GM23248 (cell line): ENCODE measurements around the gene KCNK15. TPM values are rescaled to one million over a fixed set of nuclear protein-coding genes. Genes with fewer than 3 reads are reported as not detected.
A peak's percentile ranks its signal among the peaks of the same experiment; 100 is the strongest.

Experiments
- DNase-seq: peaks from one replicate; pipeline ENCODE4 v3.0.0-alpha.2; 2015
- H2AFZ ChIP-seq: fragments of 200-600 bp; sonication (generic); 2 replicates; pipeline ENCODE4 v1.6.1; 2016; ENCODE audit warnings: antibody characterized with exemption
- H3F3A ChIP-seq: fragments of 200-600 bp; sonication (generic); 2 replicates; pipeline ENCODE4 v1.6.1; 2016; ENCODE audit warnings: mild to moderate bottlenecking, antibody characterized with exemption, mixed run types; ENCODE audit not compliant: insufficient read depth
- H3K27ac ChIP-seq: fragments of 200-600 bp; sonication (generic); 2 replicates; pipeline ENCODE4 v1.5.1; 2016; ENCODE audit warnings: mild to moderate bottlenecking
- H3K27me3 ChIP-seq: fragments of 200-600 bp; sonication (generic); replicated peaks from 2 replicates; pipeline ENCODE4 v1.6.1; 2016; ENCODE audit warnings: mild to moderate bottlenecking; ENCODE audit not compliant: insufficient read depth
- H3K36me3 ChIP-seq: fragments of 200-600 bp; sonication (generic); 2 replicates; pipeline ENCODE4 v1.6.1; 2016; ENCODE audit warnings: low read depth, mild to moderate bottlenecking
- H3K4me1 ChIP-seq: fragments of 200-600 bp; sonication (generic); 2 replicates; pipeline ENCODE4 v1.6.1; 2016; ENCODE audit warnings: mild to moderate bottlenecking; ENCODE audit not compliant: insufficient read depth
- H3K4me2 ChIP-seq: fragments of 200-600 bp; sonication (generic); one replicate; pipeline ENCODE4 v1.6.1; 2016; ENCODE audit warnings: mild to moderate bottlenecking; ENCODE audit not compliant: unreplicated experiment
- H3K4me3 ChIP-seq: fragments of 200-600 bp; sonication (generic); 2 replicates; pipeline ENCODE4 v1.5.1; 2016; ENCODE audit warnings: mild to moderate bottlenecking
- H3K79me2 ChIP-seq: fragments of 200-600 bp; sonication (generic); 2 replicates; pipeline ENCODE4 v1.6.1; 2016; ENCODE audit warnings: mild to moderate bottlenecking; ENCODE audit not compliant: insufficient read depth
- H3K9ac ChIP-seq: fragments of 200-600 bp; sonication (generic); 2 replicates; pipeline ENCODE4 v1.6.1; 2016; ENCODE audit warnings: mild to moderate bottlenecking
- H3K9me2 ChIP-seq: fragments of 200-600 bp; sonication (generic); 2 replicates; pipeline ENCODE4 v1.6.1; 2016; ENCODE audit warnings: mixed run types, mild to moderate bottlenecking, moderate library complexity; ENCODE audit not compliant: insufficient read depth
- H3K9me3 ChIP-seq: fragments of 200-600 bp; sonication (generic); one replicate; pipeline ENCODE4 v1.6.1; 2017; ENCODE audit warnings: low read depth
- H4K20me1 ChIP-seq: fragments of 200-600 bp; sonication (generic); 2 replicates; pipeline ENCODE4 v1.6.0; 2016; ENCODE audit not compliant: insufficient read depth
- EZH2 ChIP-seq: fragments of 200-600 bp; sonication (generic); IDR thresholded peaks from 2 replicates; pipeline ENCODE4 v1.6.1; 2018; ENCODE audit warnings: antibody characterized with exemption, mild to moderate bottlenecking; ENCODE audit not compliant: insufficient read depth, poor library complexity, severe bottlenecking
- EZH2phosphoT487 ChIP-seq: fragments of 200-600 bp; sonication (generic); IDR thresholded peaks from 2 replicates; pipeline ENCODE4 v1.6.1; 2018; ENCODE audit warnings: antibody characterized with exemption, moderate library complexity, mild to moderate bottlenecking, low read depth; ENCODE audit not compliant: insufficient read depth
- WGBS, 2 experiments: methylation state at CpG; one replicate each; pipeline ENCODE4 v1.1.6; 2015 to 2017; ENCODE audit warnings: low lambda C conversion rate in 2 of 2, low coverage in 1 of 2; ENCODE audit errors: missing lambda C conversion rate in 2 of 2; 5-methylcytosine and 5-hydroxymethylcytosine counted together
- in situ Hi-C: fragments of 300-500 bp; cut with MboI; formaldehyde crosslinking; loops from 2 replicates; pipeline ENCODE4 v1.15.0; 2020
- polyA plus RNA-seq: library from polyadenylated mRNA; unstranded; fragments of >200 nt; fragmentation: Nextera tagmentation; extraction: Ambion mirVana; gene quantifications from 2 replicates; pipeline ENCODE4 v1.2.1, GENCODE V29; 2016
- total RNA-seq: library from RNA; depleted of rRNA; stranded (reverse); fragments of >200 nt; shearing (Covaris generic); gene quantifications from 2 replicates; pipeline ENCODE4 v1.2.3, GENCODE V29; 2014

KCNK15 gene
- total and polyA plus RNA-seq, 2 experiments from 2014 or later, result 5.7 to 9.9 TPM

DNA sequence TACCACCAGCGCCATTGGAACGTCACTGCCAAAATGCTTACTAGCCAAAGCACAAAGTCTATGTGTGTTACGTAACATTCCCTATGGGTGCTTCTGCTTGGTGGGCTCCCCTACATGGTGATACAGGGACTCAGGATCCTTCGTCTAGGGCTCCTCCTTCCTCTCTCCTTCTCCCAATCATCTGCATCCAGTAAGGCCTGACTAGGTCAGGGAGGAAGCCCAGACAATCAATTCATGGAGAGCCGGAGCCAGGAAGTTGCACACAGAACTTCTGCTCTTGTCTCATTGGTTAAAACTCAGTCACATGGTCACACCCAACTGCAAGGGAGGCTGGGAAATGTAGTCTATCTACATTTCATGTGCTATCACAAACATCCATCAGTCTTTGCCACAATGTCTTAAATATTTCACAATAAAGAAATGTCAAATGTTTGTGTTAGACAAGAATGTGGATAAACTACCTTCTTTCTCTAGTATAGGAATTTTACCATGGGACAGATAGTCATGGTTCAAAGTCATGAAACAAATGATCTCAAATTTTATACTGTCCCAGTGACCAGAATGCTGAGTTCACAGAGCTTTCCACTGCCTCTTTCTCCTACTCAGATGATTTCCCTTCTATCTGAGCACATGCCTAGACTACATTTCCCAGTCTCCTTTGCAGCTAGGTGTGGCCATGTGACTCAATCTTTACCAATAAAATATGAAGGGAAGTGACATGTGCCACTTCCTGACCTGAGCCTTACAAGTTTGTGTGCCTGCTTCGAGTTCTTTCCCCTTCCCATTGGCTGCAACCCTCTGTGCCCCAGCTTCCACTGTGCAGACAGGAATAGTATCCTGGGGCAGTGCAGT lies 9.3 kb upstream of the KCNK15 start:
- Histone ChIP-seq H3F3A (peaks cover 22% of the 10 kb centered on the region; the same call in 1 of the 2 replicates), H3K9me3 (no peaks in the 10 kb centered on the region), H2AFZ (peak overlapping the region; percentile 78), H4K20me1 (no peaks in the 10 kb centered on the region), H3K27ac (peak overlapping the region; percentile 5; the same call in 1 of the 2 replicates), H3K9ac (no peak overlapping the region), H3K36me3 (no peaks in the 10 kb centered on the region), H3K79me2 (no peaks in the 10 kb centered on the region), H3K4me3 (no peak overlapping the region), H3K4me1 (peaks cover 17% of the 10 kb centered on the region), H3K27me3 (no peaks in the 10 kb centered on the region), H3K9me2 (no peaks in the 10 kb centered on the region), H3K4me2 (no peak overlapping the region)
- in situ Hi-C loops, result no loop called here
- TF ChIP-seq EZH2 (no peak), EZH2phosphoT487 (no peak)
- 26 to 34% methylated on average over 6 of the region's 6 CpGs for whole genome bisulfite sequencing, 2 experiments
- DNase-seq, result peak; percentile 88

DNA sequence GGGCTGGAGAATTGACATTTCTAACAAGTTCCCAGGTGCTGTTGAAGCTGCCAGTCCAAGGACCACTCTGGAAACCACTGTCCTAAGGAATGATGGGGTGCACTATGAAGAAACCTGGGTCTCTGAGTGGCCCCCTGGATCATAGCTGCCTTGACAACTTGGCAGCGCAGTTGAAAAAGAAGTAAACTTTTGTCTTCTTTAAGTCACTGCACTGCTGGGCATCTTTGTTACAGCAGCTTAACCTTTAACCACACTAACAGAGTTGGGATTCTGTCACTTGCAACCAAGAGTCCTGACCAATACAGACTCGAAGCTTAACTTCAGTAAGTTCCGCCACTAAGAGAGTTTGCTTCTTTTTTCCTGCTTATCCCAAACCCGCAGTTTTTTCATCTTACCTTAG lies 8.5 kb upstream of the KCNK15 start:
- no peak overlapping the region for H2AFZ ChIP-seq
- TF ChIP-seq EZH2 (no peak), EZH2phosphoT487 (no peak)
- H3K4me1 ChIP-seq, result peaks cover 17% of the 10 kb centered on the region
- no peaks in the 10 kb centered on the region for H3K27me3 ChIP-seq
- H3K9me3 ChIP-seq, result no peaks in the 10 kb centered on the region
- no peaks in the 10 kb centered on the region for H3K36me3 ChIP-seq
- H4K20me1 ChIP-seq, result no peaks in the 10 kb centered on the region
- peaks cover 14% of the 10 kb centered on the region; the same call in 1 of the 2 replicates for H3F3A ChIP-seq
- H3K9me2 ChIP-seq, result no peaks in the 10 kb centered on the region
- no peak for DNase-seq
- no peak overlapping the region for H3K9ac ChIP-seq
- no peak overlapping the region for H3K4me3 ChIP-seq
- H3K27ac ChIP-seq, result no peak overlapping the region
- H3K4me2 ChIP-seq, result no peak overlapping the region
- H3K79me2 ChIP-seq, result no peaks in the 10 kb centered on the region
- 88 to 93% methylated on average over 4 of the region's 4 CpGs for WGBS, 2 experiments
- in situ Hi-C loops, result no loop called here

DNA sequence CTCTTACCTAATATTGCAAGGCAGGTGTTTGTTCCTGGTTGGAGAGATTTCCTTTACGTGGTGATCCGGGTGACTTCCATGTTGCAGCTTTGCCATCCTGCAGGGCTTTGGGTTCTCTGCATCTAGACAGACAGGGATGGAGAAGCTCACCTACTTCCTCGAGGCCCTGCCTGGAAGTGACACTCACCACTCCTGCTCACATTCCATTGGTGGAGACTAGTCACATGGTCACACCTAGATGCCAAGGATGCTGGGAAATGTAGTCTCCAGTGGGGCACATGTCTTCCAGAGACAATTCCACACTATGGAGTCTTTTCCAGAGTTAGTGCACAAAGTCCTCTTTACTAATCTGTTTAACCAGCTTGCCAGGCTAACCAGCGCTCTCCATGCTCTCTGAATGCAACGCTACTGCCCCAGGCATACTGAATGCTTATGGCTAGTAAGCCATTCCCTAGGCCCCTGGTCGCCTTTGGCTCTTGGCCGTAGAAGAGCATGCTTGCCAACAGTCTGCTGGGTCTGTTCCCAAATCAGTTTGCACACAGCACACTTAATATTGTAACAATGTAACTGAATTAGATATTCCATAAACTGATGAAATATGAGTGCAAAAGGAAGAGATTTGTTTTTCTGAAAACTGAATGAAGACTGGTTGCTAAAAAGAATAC lies 6.7 kb upstream of the KCNK15 start:
- Histone ChIP-seq H3K27me3 (no peaks in the 10 kb centered on the region), H3K27ac (no peak overlapping the region), H3K9ac (no peak overlapping the region), H4K20me1 (no peaks in the 10 kb centered on the region), H3K4me1 (peaks cover 17% of the 10 kb centered on the region), H3K4me3 (0 out of 2 replicates have a peak overlapping the region, but pooled peaks have one; percentile 26), H3K79me2 (no peaks in the 10 kb centered on the region), H3K9me3 (no peaks in the 10 kb centered on the region), H3K36me3 (no peaks in the 10 kb centered on the region), H3F3A (peaks cover 8% of the 10 kb centered on the region; the same call in 1 of the 2 replicates), H3K9me2 (no peaks in the 10 kb centered on the region), H3K4me2 (no peak overlapping the region), H2AFZ (peak overlapping the region; percentile 55; the same call in 1 of the 2 replicates)
- peak; percentile 85 for DNase-seq
- no peak for TF ChIP-seq EZH2phosphoT487
- no peak for TF ChIP-seq EZH2
- 30 to 32% methylated on average over 7 of the region's 7 CpGs for WGBS, 2 experiments
- in situ Hi-C loops, result no loop called here

DNA sequence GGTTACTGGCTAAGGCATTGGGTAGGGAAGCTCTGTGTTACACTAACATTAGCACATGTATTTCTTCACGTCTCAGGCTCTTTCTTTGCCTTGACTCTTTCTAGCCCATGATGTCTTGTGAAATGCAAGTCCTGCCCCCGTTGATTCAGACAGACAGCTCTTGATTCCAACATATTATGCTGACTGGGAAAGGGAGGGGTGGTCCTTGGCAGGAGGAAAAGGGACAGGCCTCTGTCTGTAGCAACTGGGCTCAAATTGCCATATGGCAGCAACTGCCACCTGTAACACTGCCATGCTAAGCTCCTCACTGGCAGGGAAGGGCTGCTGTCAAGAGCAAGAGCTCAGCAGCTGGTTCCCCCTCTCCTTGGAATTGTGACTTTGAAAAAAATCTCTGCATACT lies 5.7 kb upstream of the KCNK15 start:
- Histone ChIP-seq H3K9me2 (no peaks in the 10 kb centered on the region), H4K20me1 (no peaks in the 10 kb centered on the region), H3K79me2 (no peaks in the 10 kb centered on the region), H3K4me2 (no peak overlapping the region), H3K4me3 (no peak overlapping the region), H3K27me3 (no peaks in the 10 kb centered on the region), H3K27ac (no peak overlapping the region), H3K4me1 (peaks cover 11% of the 10 kb centered on the region), H2AFZ (no peak overlapping the region), H3K36me3 (no peaks in the 10 kb centered on the region), H3K9ac (no peak overlapping the region), H3K9me3 (no peaks in the 10 kb centered on the region), H3F3A (peaks cover 8% of the 10 kb centered on the region; the same call in 1 of the 2 replicates)
- WGBS, 2 experiments, result 27 to 34% methylated on average over 2 of the region's 2 CpGs
- TF ChIP-seq EZH2 (no peak), EZH2phosphoT487 (no peak)
- no peak for DNase-seq
- in situ Hi-C loops, result loop anchor here (10.0 kb wide), 1 partner anchor 125 kb away; no protein-coding TSS in a partner anchor
